DMS79 treated with DMSO at 0.1 percent for 48 hours (cell line): ENCODE results near the gene DLL1.
A peak's percentile ranks its signal among the peaks of the same experiment; 100 is the strongest.
"Not testable (repeated sequence)": the region's sequence is repeated elsewhere in the genome, so short reads cannot be mapped to it uniquely, and the experiment has no call there.

ENCODE experiments used
- DNase-seq: peaks from one replicate; lab custom pipeline; 2025; lab: John Stamatoyannopoulos, UW

The DLL1 gene

GRCh38 chr6:170266061-170266825 is 24.6 kb downstream of the DLL1 start:
- DNase-seq: no peak

- no peak for DNase-seq
Measured at GRCh38 chr6:170265655-170266054, 25.2 kb downstream of the DLL1 start.

GRCh38 chr6:170264644-170265043 is 26.2 kb downstream of the DLL1 start:
- DNase-seq: not testable (repeated sequence)

GRCh38 chr6:170264086-170264485 is 26.8 kb downstream of the DLL1 start:
- DNase-seq: no peak

GRCh38 chr6:170263410-170263809 is 27.5 kb downstream of the DLL1 start:
- no peak for DNase-seq

GRCh38 chr6:170262489-170263088 is 28.3 kb downstream of the DLL1 start:
- no peak for DNase-seq

GRCh38 chr6:170261643-170262488 is 29.0 kb downstream of the DLL1 start:
- no peak for DNase-seq

- DNase-seq: no peak
Measured at GRCh38 chr6:170260686-170261085, 30.2 kb downstream of the DLL1 start.

- DNase-seq: no peak
Measured at GRCh38 chr6:170259278-170259677, 31.6 kb downstream of the DLL1 start.

- DNase-seq: no peak
Measured at GRCh38 chr6:170258407-170258806, 32.5 kb downstream of the DLL1 start.

GRCh38 chr6:170257376-170257775 is 33.5 kb downstream of the DLL1 start:
- no peak for DNase-seq

- DNase-seq: no peak
Measured at GRCh38 chr6:170256641-170257040, 34.2 kb downstream of the DLL1 start.

GRCh38 chr6:170255426-170256125 is 35.3 kb downstream of the DLL1 start:
- DNase-seq: no peak

GRCh38 chr6:170254315-170255213 is 36.3 kb downstream of the DLL1 start:
- DNase-seq: no peak

GRCh38 chr6:170253910-170254269 is 37.0 kb downstream of the DLL1 start:
- DNase-seq: peak; percentile 46

GRCh38 chr6:170253226-170253909 is 37.5 kb downstream of the DLL1 start:
- peak; percentile 56 for DNase-seq

GRCh38 chr6:170251776-170252571 is 38.9 kb downstream of the DLL1 start:
- DNase-seq: no peak

GRCh38 chr6:170250981-170251775 is 39.7 kb downstream of the DLL1 start:
- no peak for DNase-seq

- no peak for DNase-seq
Measured at GRCh38 chr6:170250455-170250854, 40.4 kb downstream of the DLL1 start.
